AG10803 (cell line): ENCODE results near the gene GLP1R.
A peak's percentile ranks its signal among the peaks of the same experiment; 100 is the strongest.

Experiments
- DNase-seq: peaks from one replicate; pipeline ENCODE4 v3.0.0; 2010; ENCODE audit warnings: low read depth
- H3K4me3 ChIP-seq: 2 replicates; pipeline ENCODE4 v1.5.1; 2011; ENCODE audit warnings: mild to moderate bottlenecking, low read length, control low read depth
- TF ChIP-seq, protein P1 (sequence below): conservative IDR thresholded peaks from 2 replicates; pipeline ENCODE4 v1.5.1; 2011; ENCODE audit warnings: mild to moderate bottlenecking, low read length, control low read depth, inconsistent platforms

The GLP1R gene

GRCh38 chr6:39043776-39044175 lies 4.8 kb upstream of the GLP1R start:
- no peak for DNase-seq
- TF ChIP-seq, protein P1, sequence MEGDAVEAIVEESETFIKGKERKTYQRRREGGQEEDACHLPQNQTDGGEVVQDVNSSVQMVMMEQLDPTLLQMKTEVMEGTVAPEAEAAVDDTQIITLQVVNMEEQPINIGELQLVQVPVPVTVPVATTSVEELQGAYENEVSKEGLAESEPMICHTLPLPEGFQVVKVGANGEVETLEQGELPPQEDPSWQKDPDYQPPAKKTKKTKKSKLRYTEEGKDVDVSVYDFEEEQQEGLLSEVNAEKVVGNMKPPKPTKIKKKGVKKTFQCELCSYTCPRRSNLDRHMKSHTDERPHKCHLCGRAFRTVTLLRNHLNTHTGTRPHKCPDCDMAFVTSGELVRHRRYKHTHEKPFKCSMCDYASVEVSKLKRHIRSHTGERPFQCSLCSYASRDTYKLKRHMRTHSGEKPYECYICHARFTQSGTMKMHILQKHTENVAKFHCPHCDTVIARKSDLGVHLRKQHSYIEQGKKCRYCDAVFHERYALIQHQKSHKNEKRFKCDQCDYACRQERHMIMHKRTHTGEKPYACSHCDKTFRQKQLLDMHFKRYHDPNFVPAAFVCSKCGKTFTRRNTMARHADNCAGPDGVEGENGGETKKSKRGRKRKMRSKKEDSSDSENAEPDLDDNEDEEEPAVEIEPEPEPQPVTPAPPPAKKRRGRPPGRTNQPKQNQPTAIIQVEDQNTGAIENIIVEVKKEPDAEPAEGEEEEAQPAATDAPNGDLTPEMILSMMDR, result no peak
- H3K4me3 ChIP-seq, result no peak overlapping the region

DNA sequence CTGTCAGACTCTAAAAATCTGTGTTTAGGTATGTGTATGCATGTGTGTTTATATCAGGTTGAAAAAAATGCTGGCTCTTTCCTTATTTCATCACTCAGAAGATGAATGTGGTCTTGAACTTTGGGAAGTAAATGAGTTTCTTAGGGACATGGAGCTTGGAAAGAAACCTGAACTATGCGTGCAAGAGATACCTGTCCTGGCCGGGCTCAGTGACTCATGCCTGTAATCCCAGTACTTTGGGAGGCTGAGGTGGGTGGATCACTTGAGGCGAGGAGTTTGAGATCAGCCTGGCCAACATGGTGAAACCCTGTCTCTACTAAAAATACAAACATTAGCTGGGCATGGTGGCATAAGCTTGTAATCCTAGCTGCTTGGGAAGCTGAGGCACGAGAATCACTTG lies 4.4 kb upstream of the GLP1R start:
- no peak for DNase-seq
- H3K4me3 ChIP-seq, result no peak overlapping the region
- TF ChIP-seq, protein P1, result no peak

DNA sequence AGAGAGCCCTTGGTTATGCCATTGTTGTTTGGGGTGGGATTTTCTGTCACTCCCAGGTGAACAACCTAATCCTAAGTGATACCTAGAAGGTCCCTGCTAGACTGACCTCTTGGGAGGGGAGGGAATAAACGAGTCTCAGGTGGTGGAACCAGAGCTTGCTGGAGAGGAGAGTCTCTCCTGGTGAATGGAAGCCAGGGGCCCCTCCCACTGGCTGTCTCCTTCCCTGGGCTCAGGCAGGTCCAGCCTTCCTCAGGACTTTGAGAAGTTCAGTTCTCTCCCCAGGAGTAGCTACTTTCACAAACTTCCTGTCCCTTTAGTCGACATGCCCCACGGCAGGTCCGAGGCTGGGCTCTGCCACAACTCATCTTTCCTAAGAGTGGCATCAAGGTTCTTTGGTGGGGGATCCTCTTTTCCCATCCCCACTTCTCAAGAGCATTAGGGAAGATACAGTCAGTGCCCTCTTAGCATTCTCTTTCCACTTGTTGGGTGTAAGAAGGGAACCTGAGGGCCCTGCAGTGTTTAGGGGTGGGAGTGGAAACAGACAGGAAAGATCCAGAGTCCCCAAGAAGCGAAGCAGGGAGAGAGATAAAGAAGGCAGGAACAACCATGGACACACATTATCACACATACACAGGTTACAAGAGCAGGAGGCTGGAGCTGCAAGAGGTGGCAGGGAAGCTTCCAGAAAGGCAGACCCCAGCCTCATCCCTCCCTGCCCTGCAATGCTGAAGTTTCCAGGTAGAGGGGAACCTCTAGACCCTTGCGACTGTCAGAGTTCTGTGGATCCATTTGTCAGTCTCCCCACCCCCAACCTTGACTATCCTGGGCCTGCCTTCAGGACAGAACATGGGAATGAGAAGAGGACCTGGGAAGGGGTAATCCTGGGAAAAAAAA lies 900 bp upstream of the GLP1R start:
- H3K4me3 ChIP-seq, result no peak overlapping the region
- no peak for DNase-seq
- TF ChIP-seq, protein P1, result no peak

DNA sequence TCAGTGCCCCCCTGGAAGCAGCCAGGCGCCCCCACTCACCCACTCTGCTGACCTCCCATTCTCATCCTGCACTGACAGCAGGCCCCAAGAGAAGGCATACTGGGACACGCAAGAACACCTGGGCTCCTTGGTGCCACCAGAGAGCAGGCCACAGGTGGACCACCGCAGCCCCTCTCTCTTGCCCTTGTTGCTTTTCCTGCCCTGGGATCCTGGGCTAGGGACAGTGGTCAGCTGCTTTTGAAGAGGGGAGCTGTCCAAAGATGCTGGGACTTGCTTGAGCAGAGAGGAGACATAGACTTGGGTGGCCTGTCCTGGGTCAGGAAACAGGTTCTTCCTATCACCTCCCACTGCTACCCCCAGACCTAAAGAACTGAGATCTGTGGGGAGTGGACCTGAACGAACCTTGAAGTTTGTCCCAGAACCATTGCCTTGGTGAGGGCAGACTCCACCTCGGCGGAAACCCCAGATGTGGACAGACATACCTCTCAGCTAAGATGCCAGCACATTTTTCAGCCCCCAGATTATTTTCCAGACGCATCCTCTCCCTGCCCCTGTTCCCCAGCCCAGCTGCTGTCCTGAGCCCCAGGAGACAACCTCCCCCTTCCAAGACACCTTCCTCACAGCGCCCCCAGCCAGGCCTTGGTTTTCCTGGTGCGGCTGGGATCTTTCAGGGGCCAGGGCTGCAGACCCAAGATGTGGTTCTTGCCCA lies 1.1 kb downstream of the GLP1R start:
- TF ChIP-seq, protein P1, result no peak
- DNase-seq, result no peak
- no peak overlapping the region for H3K4me3 ChIP-seq

DNA sequence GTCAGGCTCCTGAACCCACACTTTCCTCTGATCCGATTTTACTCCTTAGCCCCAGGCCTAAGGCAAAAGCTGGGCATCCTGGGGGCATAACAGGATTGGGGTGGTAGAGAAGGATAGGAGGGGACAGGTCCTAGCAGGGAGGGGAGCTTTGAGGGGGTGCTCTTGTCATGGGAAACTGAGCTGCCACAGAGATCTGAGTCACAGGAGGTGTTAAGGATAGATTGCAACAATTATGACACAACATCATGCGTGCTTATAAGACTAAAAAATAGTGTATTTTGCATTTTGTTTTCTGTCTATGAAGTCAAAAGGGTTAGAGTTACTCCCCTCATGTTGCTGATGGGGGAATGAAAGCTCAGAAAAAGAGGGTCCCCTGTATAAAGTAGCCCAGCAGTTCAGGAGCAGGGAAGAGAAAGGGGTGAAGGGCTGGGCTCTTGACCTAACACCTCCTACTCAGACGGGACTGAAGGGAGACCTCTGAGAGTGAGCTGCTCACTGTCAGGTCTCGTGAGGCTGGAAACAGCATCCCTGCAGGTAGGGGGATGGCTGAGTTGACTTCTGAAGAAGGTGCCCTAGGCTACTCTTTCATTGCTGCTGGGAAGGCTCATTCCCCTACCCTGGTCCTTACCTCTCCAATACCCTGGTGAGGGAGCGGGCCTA lies 2.0 kb downstream of the GLP1R start:
- H3K4me3 ChIP-seq, result no peak overlapping the region
- no peak for DNase-seq
- TF ChIP-seq, protein P1, result no peak

DNA sequence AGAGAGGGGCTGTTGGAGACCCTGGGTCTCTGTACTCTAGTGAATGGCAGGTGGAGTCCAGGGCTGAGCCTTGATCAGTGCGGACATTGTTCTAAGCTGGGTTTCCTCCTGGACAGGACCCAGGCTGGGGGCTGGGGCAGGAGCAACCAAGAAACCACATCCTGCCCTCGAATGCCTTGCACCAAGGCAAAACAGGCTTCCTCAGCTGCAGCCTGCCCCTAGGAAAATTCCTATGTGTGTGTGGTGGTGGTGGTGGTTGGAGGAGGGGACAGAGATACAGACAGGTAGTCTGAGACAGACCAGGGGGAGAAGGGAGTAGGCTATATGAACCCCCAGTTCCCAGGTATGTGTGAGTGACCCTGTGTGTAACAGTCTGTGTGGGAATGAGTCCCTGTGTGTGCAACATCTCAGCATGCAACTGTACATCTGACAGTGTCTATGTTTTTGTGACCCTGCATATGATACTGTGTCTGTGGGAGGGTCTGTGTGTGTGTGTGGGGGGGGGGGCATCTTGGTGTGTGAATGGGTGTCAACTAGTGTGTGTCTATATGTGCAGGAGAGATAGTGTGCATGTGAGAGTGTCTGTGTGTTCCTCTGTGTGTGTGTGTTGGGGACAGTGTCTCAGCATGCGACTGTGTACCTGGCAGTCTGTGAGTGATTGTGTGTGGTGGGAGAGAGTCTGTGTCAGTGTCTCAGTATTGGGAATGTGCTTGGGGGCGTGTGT lies 3.0 kb downstream of the GLP1R start:
- peak; percentile 8 for DNase-seq
- TF ChIP-seq, protein P1, result no peak

More for the DNA sequence above, 3.0 kb downstream of the GLP1R start:
- no peak overlapping the region for H3K4me3 ChIP-seq
